ENCODE measurements around the gene FGFR2.

FGFR2 gene

DNA sequence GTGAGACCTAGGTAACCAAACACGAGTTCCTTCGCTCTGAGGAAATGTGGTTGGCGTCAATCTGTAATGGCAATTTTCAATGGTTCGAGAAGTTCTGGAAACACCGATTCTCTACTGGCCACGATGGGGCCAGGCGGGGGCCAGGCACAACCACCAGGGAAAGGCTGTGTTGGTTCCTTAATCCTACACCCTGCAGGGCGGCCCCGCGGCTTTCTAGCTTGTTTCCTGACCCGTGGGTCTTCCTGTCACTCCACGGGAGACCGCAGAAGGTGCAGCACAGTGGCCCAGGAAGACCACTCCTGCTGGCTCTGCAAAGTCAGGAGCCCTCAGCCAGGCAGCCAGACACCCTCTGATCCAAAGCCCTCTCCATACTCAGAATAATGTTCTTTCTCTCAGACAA lies 113.4 kb downstream of the FGFR2 start:
- DNase-seq (ENCODE audit: extremely low read depth, low read depth), result no peak
- TF ChIP-seq CTCF (IDR thresholded peaks at IDR 0.05; ENCODE audit: low read depth, low read length), result no peak

- no peak for TF ChIP-seq CTCF (IDR thresholded peaks at IDR 0.05; ENCODE audit: low read depth, low read length)
- no peak for DNase-seq (ENCODE audit: extremely low read depth, low read depth)
Observed at GRCh38 chr10:121484401-121484800, 113.8 kb downstream of the FGFR2 start.

DNA sequence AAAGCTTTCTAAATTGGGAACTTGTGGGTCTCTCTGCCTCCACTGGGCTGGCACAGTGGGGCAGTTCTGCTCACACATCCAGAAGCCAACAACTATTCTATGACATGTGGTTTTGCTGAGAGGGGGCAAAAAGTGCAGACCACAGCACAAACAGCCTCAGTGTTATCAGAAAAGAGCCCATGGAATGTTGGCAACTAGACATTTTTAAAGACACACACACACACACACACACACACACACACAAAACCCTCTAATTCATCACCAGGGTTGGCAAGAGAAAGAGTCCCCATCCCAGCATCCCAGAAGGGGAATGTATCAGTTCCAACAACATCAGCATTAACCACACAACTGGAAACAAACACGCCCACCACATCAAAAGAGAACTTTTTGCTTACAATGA lies 117.1 kb downstream of the FGFR2 start:
- TF ChIP-seq CTCF (IDR thresholded peaks at IDR 0.05; ENCODE audit: low read depth, low read length), result no peak
- no peak for DNase-seq (ENCODE audit: extremely low read depth, low read depth)

- no peak for DNase-seq (ENCODE audit: extremely low read depth, low read depth)
- TF ChIP-seq CTCF (IDR thresholded peaks at IDR 0.05; ENCODE audit: low read depth, low read length), result no peak
Observed at GRCh38 chr10:121478556-121478955, 119.7 kb downstream of the FGFR2 start.

DNA sequence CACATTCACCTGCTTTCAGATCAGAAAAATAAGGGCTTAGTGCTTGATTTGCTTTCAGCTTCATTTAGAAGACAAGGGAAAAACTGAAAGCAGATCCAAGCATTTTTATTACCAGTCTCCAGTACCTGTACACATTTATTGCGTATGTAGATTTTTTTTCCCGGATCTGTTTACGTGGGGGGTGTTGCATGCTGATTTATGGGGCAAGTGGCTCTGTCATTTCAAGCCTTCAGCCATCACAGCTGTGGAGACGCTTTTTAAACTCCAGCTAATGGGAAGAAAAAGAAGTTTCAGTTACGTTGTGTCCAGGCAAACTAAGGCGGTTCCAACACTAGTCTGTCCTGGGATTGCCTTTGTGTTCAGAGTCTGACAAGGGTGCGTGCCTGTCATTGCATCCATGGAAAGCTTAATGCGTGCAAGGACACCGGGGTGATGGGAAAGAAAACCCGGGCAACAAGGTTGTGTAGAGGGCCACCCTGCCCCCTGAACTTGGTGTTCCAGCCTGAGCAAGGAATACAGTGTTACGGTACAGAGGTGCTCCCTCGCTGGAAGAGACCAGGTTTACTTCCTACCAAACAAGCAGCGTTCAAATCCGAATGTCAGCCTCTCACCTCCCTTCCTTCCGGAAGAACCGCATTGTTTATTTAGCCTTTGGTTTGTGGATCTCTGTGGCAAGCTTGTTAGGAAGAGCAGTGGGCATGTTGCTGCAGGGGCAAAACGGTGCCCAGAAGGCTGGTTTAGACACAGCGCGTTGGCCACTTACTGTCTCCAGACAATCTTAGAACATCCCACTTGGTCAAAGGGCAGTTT lies 128.2 kb downstream of the FGFR2 start:
- no peak for TF ChIP-seq CTCF (IDR thresholded peaks at IDR 0.05; ENCODE audit: low read depth, low read length)
- DNase-seq (ENCODE audit: extremely low read depth, low read depth), result no peak

DNA sequence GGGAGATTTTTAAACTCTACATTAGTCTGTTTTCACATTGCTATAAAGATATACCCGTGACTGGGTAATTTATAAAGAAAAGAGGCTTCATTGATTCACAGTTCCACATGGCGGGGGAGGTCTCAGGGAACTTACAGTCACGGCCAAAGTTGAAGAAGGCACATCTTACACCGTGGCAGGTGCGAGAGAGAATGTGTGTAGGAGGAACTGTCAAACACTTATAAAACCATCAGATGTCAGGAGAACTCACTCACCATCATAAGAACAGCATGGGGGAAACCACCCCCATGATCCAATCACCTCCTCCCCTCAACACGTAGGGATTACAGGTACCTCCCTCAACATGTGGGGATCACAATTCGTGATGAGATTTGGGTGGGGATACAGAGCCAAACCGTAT lies 129.5 kb downstream of the FGFR2 start:
- DNase-seq (ENCODE audit: extremely low read depth, low read depth), result no peak
- TF ChIP-seq CTCF (IDR thresholded peaks at IDR 0.05; ENCODE audit: low read depth, low read length), result no peak

GRCh38 chr10:121466424-121466823 lies 131.8 kb downstream of the FGFR2 start:
- no peak for DNase-seq (ENCODE audit: extremely low read depth, low read depth)
- no peak for TF ChIP-seq CTCF (IDR thresholded peaks at IDR 0.05; ENCODE audit: low read depth, low read length)
